HepG2 (cell line): Measurements from ENCODE around the gene TEF. TPM values are rescaled to one million over a fixed set of nuclear protein-coding genes. Genes with fewer than 3 reads are reported as not detected.

Experiments
- FOXA3 ChIP-seq: IDR thresholded peaks from 2 replicates; pipeline ENCODE4 v1.6.1; 2016; ENCODE audit warnings: missing genetic modification reagents, missing compliant biosample characterization
- HNRNPK ChIP-seq: fragments of 200-400 bp; formaldehyde crosslinking; IDR thresholded peaks from 2 replicates; pipeline ENCODE4 v1.6.1; 2018; ENCODE audit warnings: low read length, low read depth, moderate library complexity, mild to moderate bottlenecking; ENCODE audit not compliant: poor library complexity, severe bottlenecking
- IKZF5 ChIP-seq: IDR thresholded peaks from 2 replicates; pipeline ENCODE4 v1.6.1; 2018; ENCODE audit warnings: missing genetic modification reagents, mild to moderate bottlenecking, missing compliant biosample characterization
- JUNB ChIP-seq: sonication (generic); formaldehyde crosslinking; IDR thresholded peaks from 2 replicates; pipeline ENCODE4 v1.8.0; 2022; ENCODE audit warnings: missing genetic modification reagents, mild to moderate bottlenecking, borderline replicate concordance
- MAZ ChIP-seq, 2 experiments: sonication (generic) in 1 of 2; formaldehyde crosslinking in 1 of 2; IDR thresholded peaks; 2 replicates each; pipeline versions ENCODE4 v1.5.0 to v1.6.1; 2012 to 2020; ENCODE audit warnings: low read depth in 2 of 2, mild to moderate bottlenecking in 2 of 2, borderline replicate concordance in 1 of 2, improper control_type of control experiment in 1 of 2, low read length in 1 of 2, missing genetic modification reagents in 1 of 2, moderate library complexity in 1 of 2
- MXI1 ChIP-seq: IDR thresholded peaks from 3 replicates; pipeline ENCODE4 v1.6.1; 2012; ENCODE audit warnings: low read depth, low read length, inconsistent platforms, borderline replicate concordance
- PHF20 ChIP-seq: sonication (generic); formaldehyde crosslinking; IDR thresholded peaks from 2 replicates; pipeline ENCODE4 v1.5.0; 2020; ENCODE audit warnings: mild to moderate bottlenecking, missing genetic modification reagents
- SNAPC2 ChIP-seq: sonication (generic); formaldehyde crosslinking; IDR thresholded peaks from 2 replicates; pipeline ENCODE4 v1.8.1; 2022; ENCODE audit warnings: mild to moderate bottlenecking, missing genetic modification reagents
- SOX5 ChIP-seq: IDR thresholded peaks from 2 replicates; pipeline ENCODE4 v1.6.1; 2016; ENCODE audit warnings: borderline replicate concordance
- SPEN ChIP-seq: sonication (generic); formaldehyde crosslinking; IDR thresholded peaks from 2 replicates; pipeline ENCODE4 v1.5.1; 2020; ENCODE audit warnings: low read depth, mild to moderate bottlenecking, missing genetic modification reagents
- TEAD3 ChIP-seq: optimal IDR thresholded peaks from 2 replicates; pipeline ENCODE3; 2016; ENCODE audit warnings: borderline replicate concordance
- TOE1 ChIP-seq: sonication (generic); formaldehyde crosslinking; IDR thresholded peaks from 2 replicates; pipeline ENCODE4 v1.4.0; 2020; ENCODE audit warnings: mild to moderate bottlenecking, missing genetic modification reagents
- ZNF44 ChIP-seq: sonication (generic); formaldehyde crosslinking; IDR thresholded peaks from 2 replicates; pipeline ENCODE4 v1.5.1; 2020; ENCODE audit warnings: mild to moderate bottlenecking, missing genetic modification reagents
- ZNF691 ChIP-seq: sonication (generic); formaldehyde crosslinking; IDR thresholded peaks from 2 replicates; pipeline ENCODE4 v1.4.0; 2020; ENCODE audit warnings: missing genetic modification reagents, low read depth, mild to moderate bottlenecking, borderline replicate concordance
- ZNF724P ChIP-seq: sonication (generic); formaldehyde crosslinking; IDR thresholded peaks from 2 replicates; pipeline ENCODE4 v1.8.0; 2022; ENCODE audit warnings: missing genetic modification reagents, borderline replicate concordance
- ZNF781 ChIP-seq: sonication (generic); formaldehyde crosslinking; IDR thresholded peaks from 2 replicates; pipeline ENCODE4 v1.5.1; 2020; ENCODE audit warnings: borderline replicate concordance, mild to moderate bottlenecking, missing genetic modification reagents; ENCODE audit errors: not compliant biosample characterization
- ZSCAN31 ChIP-seq: sonication (generic); formaldehyde crosslinking; IDR thresholded peaks from 2 replicates; pipeline ENCODE4 v1.5.0; 2020; ENCODE audit warnings: low read depth, mild to moderate bottlenecking, missing genetic modification reagents
- polyA plus RNA-seq, 8 experiments: library from polyadenylated mRNA; depleted of rRNA in 3 of 8; stranded (reverse) in 7 of 8; unstranded in 1 of 8; fragments of >200 nt; fragmentation: Illumina TruSeq in 4 of 8; extraction: Trizol in 4 of 8; gene quantifications; 2 replicates each; pipeline versions ENCODE4 v1.2.1 to v1.2.3, GENCODE V29; 2011 to 2016; ENCODE audit warnings: low read depth in 4 of 8, missing spikeins in 1 of 8, mixed read lengths in 1 of 8; ENCODE audit not compliant: insufficient read depth in 1 of 8
- total RNA-seq, 5 experiments: library from RNA; depleted of rRNA; stranded (reverse); fragments of >200 nt; fragmentation: Illumina TruSeq; extraction: Trizol; gene quantifications; 2 replicates each; pipeline ENCODE4 v1.2.3, GENCODE V29; 2016; ENCODE audit warnings: low read depth in 1 of 5
- TF ChIP-seq, protein P1 (sequence below): sonication (generic); formaldehyde crosslinking; IDR thresholded peaks from 2 replicates; pipeline ENCODE4 v1.5.0; 2020; ENCODE audit warnings: missing genetic modification reagents
- TF ChIP-seq, protein P2 (sequence below): sonication (generic); formaldehyde crosslinking; conservative IDR thresholded peaks from 2 replicates; pipeline ENCODE4 v1.4.0; 2020; ENCODE audit warnings: missing genetic modification reagents
- TF ChIP-seq, protein P3 (sequence below): sonication (generic); formaldehyde crosslinking; IDR thresholded peaks from 2 replicates; pipeline ENCODE4 v1.4.0; 2020; ENCODE audit warnings: missing genetic modification reagents; ENCODE audit errors: not compliant biosample characterization
- TF ChIP-seq, protein P4 (sequence below): sonication (generic); formaldehyde crosslinking; IDR thresholded peaks from 2 replicates; pipeline ENCODE4 v1.4.0; 2020; ENCODE audit warnings: missing genetic modification reagents

Gene TEF
- total and polyA plus RNA-seq, 2 of the 13 experiments (the other 11 are each of a cell fraction or from before 2014, with no cell fraction given) = 7.6 to 11.2 TPM

GRCh38 chr22:41397143-41397811 is 15.5 kb downstream of the TEF start (continued):
- TF ChIP-seq, protein P1, sequence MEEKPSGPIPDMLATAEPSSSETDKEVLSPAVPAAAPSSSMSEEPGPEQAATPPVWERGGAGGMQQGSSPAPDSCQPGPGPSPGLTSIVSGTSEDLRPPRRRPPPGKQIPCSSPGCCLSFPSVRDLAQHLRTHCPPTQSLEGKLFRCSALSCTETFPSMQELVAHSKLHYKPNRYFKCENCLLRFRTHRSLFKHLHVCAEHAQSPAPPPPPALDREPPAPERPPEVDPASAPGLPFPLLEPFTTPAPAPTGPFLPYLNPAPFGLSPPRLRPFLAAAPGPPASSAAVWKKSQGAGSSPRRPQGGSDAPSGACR (CRISPR knock-in tag) = 0 out of 2 replicates have a peak, but pooled peaks have one; percentile 37
- TF ChIP-seq IKZF5 (CRISPR knock-in tag) (peak; percentile 37; the same call in 1 of the 2 replicates), HNRNPK (no peak), ZNF44 (CRISPR knock-in tag) (0 out of 2 replicates have a peak, but pooled peaks have one; percentile 46), MAZ (IDR thresholded peaks at IDR 0.05; ENCODE audit: borderline replicate concordance, low read depth, low read length) (no peak), MAZ (CRISPR knock-in tag; IDR thresholded peaks at IDR 0.05; ENCODE audit: low read depth) (peak; percentile 67), ZSCAN31 (CRISPR knock-in tag) (no peak; the same call in 1 of the 2 replicates), TEAD3 (CRISPR knock-in tag) (peak; percentile 81), ZNF691 (CRISPR knock-in tag) (peak; percentile 69; the same call in 1 of the 2 replicates), SPEN (CRISPR knock-in tag) (peak; percentile 84; the same call in 1 of the 2 replicates), ZNF781 (CRISPR knock-in tag) (no peak), JUNB (CRISPR knock-in tag) (no peak), PHF20 (CRISPR knock-in tag) (0 out of 2 replicates have a peak, but pooled peaks have one; percentile 18), TOE1 (CRISPR knock-in tag) (no peak), SOX5 (CRISPR knock-in tag) (peak; percentile 69; the same call in 1 of the 2 replicates), FOXA3 (CRISPR knock-in tag) (peak; percentile 92), MXI1 (peak; percentile 77; the same call in 2 of the 3 replicates), ZNF724P (CRISPR knock-in tag) (0 out of 2 replicates have a peak, but pooled peaks have one; percentile 49), SNAPC2 (CRISPR knock-in tag) (no peak)
- TF ChIP-seq, protein P2, sequence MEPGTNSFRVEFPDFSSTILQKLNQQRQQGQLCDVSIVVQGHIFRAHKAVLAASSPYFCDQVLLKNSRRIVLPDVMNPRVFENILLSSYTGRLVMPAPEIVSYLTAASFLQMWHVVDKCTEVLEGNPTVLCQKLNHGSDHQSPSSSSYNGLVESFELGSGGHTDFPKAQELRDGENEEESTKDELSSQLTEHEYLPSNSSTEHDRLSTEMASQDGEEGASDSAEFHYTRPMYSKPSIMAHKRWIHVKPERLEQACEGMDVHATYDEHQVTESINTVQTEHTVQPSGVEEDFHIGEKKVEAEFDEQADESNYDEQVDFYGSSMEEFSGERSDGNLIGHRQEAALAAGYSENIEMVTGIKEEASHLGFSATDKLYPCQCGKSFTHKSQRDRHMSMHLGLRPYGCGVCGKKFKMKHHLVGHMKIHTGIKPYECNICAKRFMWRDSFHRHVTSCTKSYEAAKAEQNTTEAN = 0 out of 2 replicates have a peak, but pooled peaks have one; percentile 8
- TF ChIP-seq, protein P3, sequence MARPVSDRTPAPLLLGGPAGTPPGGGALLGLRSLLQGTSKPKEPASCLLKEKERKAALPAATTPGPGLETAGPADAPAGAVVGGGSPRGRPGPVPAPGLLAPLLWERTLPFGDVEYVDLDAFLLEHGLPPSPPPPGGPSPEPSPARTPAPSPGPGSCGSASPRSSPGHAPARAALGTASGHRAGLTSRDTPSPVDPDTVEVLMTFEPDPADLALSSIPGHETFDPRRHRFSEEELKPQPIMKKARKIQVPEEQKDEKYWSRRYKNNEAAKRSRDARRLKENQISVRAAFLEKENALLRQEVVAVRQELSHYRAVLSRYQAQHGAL (CRISPR knock-in tag) = no peak
- TF ChIP-seq, protein P4, sequence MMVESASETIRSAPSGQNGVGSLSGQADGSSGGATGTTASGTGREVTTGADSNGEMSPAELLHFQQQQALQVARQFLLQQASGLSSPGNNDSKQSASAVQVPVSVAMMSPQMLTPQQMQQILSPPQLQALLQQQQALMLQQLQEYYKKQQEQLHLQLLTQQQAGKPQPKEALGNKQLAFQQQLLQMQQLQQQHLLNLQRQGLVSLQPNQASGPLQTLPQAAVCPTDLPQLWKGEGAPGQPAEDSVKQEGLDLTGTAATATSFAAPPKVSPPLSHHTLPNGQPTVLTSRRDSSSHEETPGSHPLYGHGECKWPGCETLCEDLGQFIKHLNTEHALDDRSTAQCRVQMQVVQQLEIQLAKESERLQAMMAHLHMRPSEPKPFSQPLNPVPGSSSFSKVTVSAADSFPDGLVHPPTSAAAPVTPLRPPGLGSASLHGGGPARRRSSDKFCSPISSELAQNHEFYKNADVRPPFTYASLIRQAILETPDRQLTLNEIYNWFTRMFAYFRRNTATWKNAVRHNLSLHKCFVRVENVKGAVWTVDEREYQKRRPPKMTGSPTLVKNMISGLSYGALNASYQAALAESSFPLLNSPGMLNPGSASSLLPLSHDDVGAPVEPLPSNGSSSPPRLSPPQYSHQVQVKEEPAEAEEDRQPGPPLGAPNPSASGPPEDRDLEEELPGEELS (CRISPR knock-in tag) = peak; percentile 74
